Measurements from ENCODE around the gene CARMIL1.
"Not testable (repeated sequence)": the region's sequence is repeated elsewhere in the genome, so short reads cannot be mapped to it uniquely, and the experiment has no call there.

CARMIL1 gene

DNA sequence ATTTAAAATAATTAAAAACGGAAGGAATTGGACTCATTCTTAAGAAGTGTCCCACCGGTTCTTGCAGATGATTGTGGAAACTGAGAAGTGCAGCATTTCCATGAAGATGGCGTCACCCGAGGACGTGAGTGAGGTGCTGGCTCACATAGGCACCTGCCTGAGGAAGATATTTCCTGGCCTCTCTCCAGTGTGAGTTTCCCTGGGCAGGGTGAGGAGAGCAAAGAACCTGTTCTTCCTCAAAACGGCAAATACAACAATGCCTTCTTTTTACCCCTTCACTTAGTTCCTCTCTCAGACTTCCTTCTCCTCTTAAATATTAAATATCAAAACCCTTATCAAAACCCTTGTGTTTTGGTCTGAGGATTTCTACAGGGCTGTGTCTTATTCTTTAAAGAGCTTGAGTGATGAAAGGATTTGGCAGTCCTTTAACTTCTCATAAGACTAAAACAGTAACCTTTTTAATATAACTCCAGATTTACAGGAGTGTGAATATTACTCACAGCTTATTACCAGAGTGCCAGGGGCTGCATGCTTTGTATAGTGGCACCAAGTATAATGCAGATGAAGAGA lies 156.3 kb downstream of the CARMIL1 start:
- H3K9me3 ChIP-seq = no peaks in the 10 kb centered on the region
- H3K4me3 ChIP-seq (ENCODE audit: low read depth in 1 of 2, low read length in 1 of 2) = no peak overlapping the region
- H3K27ac ChIP-seq = no peak overlapping the region
- no peaks in the 10 kb centered on the region for H3K4me1 ChIP-seq (ENCODE audit: control insufficient read depth in 1 of 2, insufficient read depth in 1 of 2, low read depth in 1 of 2, low read length in 1 of 2)
- no peaks in the 10 kb centered on the region for H3K36me3 ChIP-seq
- no peak for TF ChIP-seq CTCF (IDR thresholded peaks at IDR 0.05)
- H3K27me3 ChIP-seq = no peaks in the 10 kb centered on the region

DNA sequence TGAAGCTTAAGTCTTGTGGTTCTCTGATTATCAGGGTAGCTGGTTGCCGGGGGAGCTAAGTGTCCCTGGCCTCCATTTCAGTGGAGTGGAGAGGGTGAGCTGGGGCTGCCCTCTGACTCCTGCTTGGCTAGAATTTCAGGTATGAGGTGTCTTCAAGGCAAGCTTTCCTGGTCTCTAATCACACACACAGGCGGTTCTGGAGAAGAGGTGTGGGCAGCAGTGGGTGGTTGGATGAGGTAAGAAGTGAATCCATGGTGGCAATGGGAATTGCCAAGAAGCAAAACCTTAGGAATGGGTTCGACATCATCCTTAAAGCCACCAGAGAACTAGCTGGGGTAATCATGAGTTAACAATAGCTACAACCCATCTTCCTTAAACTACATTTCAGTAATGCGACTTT lies 157.6 kb downstream of the CARMIL1 start:
- H3K9me3 ChIP-seq = no peaks in the 10 kb centered on the region
- no peak for TF ChIP-seq CTCF (IDR thresholded peaks at IDR 0.05)
- no peaks in the 10 kb centered on the region for H3K4me1 ChIP-seq (ENCODE audit: control insufficient read depth in 1 of 2, insufficient read depth in 1 of 2, low read depth in 1 of 2, low read length in 1 of 2)
- H3K4me3 ChIP-seq (ENCODE audit: low read depth in 1 of 2, low read length in 1 of 2) = no peak overlapping the region
- no peak overlapping the region for H3K27ac ChIP-seq
- H3K36me3 ChIP-seq = no peaks in the 10 kb centered on the region
- H3K27me3 ChIP-seq = no peaks in the 10 kb centered on the region

DNA sequence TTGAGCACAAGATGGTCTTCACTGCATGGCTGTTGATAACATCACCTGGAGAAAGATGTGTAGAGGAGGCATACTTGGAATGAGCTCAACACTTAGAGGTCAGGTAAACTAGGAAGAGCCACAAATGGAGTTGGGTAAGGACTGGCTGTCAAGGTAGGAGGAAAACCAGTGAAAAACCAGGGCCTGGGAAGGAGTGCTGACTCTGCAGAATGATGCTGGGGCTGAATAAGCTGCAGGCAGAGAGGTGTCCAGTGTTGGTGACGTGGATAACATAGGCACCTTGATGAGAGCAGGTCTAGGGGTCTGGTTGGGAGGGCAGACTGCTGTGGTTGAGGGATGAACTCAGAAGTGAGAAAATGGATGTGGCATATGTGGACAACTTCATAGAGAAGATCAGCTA lies 160.2 kb downstream of the CARMIL1 start:
- no peaks in the 10 kb centered on the region for H3K36me3 ChIP-seq
- TF ChIP-seq CTCF (IDR thresholded peaks at IDR 0.05) = no peak
- H3K9me3 ChIP-seq = no peaks in the 10 kb centered on the region
- no peak overlapping the region for H3K4me3 ChIP-seq (ENCODE audit: low read depth in 1 of 2, low read length in 1 of 2)
- H3K27ac ChIP-seq = no peak overlapping the region
- no peaks in the 10 kb centered on the region for H3K4me1 ChIP-seq (ENCODE audit: control insufficient read depth in 1 of 2, insufficient read depth in 1 of 2, low read depth in 1 of 2, low read length in 1 of 2)
- H3K27me3 ChIP-seq = no peaks in the 10 kb centered on the region

GRCh38 chr6:25441663-25442270 lies 162.6 kb downstream of the CARMIL1 start:
- Histone ChIP-seq H3K27me3 (no peaks in the 10 kb centered on the region), H3K4me3 (ENCODE audit: low read depth in 1 of 2, low read length in 1 of 2) (no peak overlapping the region), H3K36me3 (no peaks in the 10 kb centered on the region), H3K4me1 (ENCODE audit: control insufficient read depth in 1 of 2, insufficient read depth in 1 of 2, low read depth in 1 of 2, low read length in 1 of 2) (no peaks in the 10 kb centered on the region), H3K27ac (no peak overlapping the region), H3K9me3 (no peaks in the 10 kb centered on the region)
- no peak for TF ChIP-seq CTCF (IDR thresholded peaks at IDR 0.05)

- Histone ChIP-seq H3K4me3 (ENCODE audit: low read depth in 1 of 2, low read length in 1 of 2) (no peak overlapping the region), H3K27ac (no peak overlapping the region), H3K36me3 (no peaks in the 10 kb centered on the region), H3K27me3 (no peaks in the 10 kb centered on the region), H3K4me1 (ENCODE audit: control insufficient read depth in 1 of 2, insufficient read depth in 1 of 2, low read depth in 1 of 2, low read length in 1 of 2) (no peaks in the 10 kb centered on the region), H3K9me3 (no peaks in the 10 kb centered on the region)
- no peak for TF ChIP-seq CTCF (IDR thresholded peaks at IDR 0.05)
Observed at GRCh38 chr6:25442898-25443297, 163.7 kb downstream of the CARMIL1 start.

DNA sequence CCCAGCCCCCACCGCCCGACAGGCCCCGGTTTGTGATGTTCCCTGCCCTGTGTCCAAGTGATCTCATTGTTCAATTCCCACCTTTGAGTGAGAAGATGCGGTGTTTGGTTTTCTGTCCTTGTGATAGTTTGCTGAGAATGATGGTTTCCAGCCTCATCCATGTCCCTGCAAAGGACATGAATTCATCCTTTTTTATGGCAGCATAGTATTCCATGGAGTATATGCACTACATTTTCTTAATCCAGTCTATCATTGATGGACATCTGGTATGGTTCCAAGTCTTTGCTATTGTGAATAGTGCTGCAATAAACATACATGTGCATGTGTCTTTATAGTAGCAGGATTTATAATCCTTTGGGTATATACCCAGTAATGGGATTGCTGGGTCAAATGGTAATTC lies 165.3 kb downstream of the CARMIL1 start:
- H3K9me3 ChIP-seq; H3K27ac ChIP-seq; H3K4me1 ChIP-seq (ENCODE audit: control insufficient read depth in 1 of 2, insufficient read depth in 1 of 2, low read depth in 1 of 2, low read length in 1 of 2); H3K36me3 ChIP-seq; H3K27me3 ChIP-seq; H3K4me3 ChIP-seq (ENCODE audit: low read depth in 1 of 2, low read length in 1 of 2): not testable (repeated sequence)

All from neutrophil (primary cell).